Peyer's patch (tissue), 4 donors: ENCODE measurements around the gene KLHDC9.

ENCODE experiments used
- CTCF ChIP-seq, 6 experiments: fragments of 450-650 bp in 4 of 6; fragments of 200-600 bp in 2 of 6; sonication (generic) in 1 of 6; IDR thresholded peaks; one replicate each; pipeline ENCODE4 v1.5.1; 2017 to 2019; ENCODE audit warnings: antibody characterized with exemption in 6 of 6, mild to moderate bottlenecking in 3 of 6, moderate library complexity in 1 of 6
- POLR2A ChIP-seq, 2 donors: fragments of 450-650 bp; IDR thresholded peaks; one replicate each; pipeline ENCODE4 v1.5.1; 2017; ENCODE audit warnings: antibody characterized with exemption in 2 of 2, mild to moderate bottlenecking in 2 of 2, moderate library complexity in 2 of 2

GRCh38 chr1:161096530-161096929, 1.6 kb upstream of the KLHDC9 start:
- TF ChIP-seq CTCF (IDR thresholded peaks at IDR 0.05) (no peak), POLR2A (IDR thresholded peaks at IDR 0.05) (no peak)
